ENCODE data around the gene DPH5.
"Not testable (repeated sequence)": the region's sequence is repeated elsewhere in the genome, so short reads cannot be mapped to it uniquely, and the experiment has no call there.

The DPH5 gene

DNA sequence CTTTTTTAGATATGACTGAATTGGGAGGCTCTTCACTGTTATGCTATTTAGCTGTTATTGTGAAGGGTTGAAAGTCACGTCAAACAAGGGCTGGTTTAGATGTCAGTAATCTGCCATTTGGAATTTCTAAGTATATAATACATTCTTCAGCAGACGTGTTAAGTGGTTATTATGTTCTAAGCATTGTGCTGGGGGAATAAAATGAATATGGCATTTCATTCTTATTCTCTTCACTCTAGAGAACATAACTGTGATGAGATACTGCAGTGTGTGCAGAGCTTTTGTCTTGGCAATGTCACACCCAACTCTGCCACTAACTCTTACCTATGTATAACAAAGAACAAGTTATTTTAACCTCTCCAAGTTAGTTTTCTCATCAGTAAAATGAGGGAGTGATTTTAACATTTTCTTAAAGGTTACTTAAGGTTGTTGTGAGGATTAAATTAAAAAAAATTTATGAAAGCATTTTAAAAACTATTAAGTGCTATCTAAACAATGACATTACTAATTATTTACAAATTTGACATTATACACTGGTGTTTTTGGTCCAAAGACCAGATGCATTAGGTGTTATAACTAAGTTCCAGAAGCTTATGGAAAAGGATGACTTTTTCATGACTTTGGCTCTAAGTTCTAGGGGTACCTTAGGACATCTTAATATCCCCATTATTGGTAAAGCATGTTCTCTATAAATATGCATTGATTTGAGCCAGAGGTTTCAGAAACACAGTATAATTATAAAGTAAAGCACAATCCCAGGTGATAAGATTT, 71.4 kb downstream of the DPH5 start:
- Histone ChIP-seq H3K4me1 (ENCODE audit: control insufficient read depth in 1 of 2, insufficient read depth in 1 of 2, low read depth in 1 of 2, low read length in 1 of 2) (no peaks in the 10 kb centered on the region), H3K4me3 (ENCODE audit: low read depth in 1 of 2, low read length in 1 of 2) (no peak overlapping the region), H3K36me3 (no peaks in the 10 kb centered on the region), H3K27ac (no peak overlapping the region), H3K27me3 (no peaks in the 10 kb centered on the region), H3K9me3 (no peaks in the 10 kb centered on the region)
- no peak for TF ChIP-seq CTCF (IDR thresholded peaks at IDR 0.05)

GRCh38 chr1:100952970-100953369, 72.6 kb downstream of the DPH5 start:
- not testable (repeated sequence) for H3K4me1 ChIP-seq (ENCODE audit: control insufficient read depth in 1 of 2, insufficient read depth in 1 of 2, low read depth in 1 of 2, low read length in 1 of 2); H3K36me3 ChIP-seq; H3K9me3 ChIP-seq; H3K27me3 ChIP-seq; H3K4me3 ChIP-seq (ENCODE audit: low read depth in 1 of 2, low read length in 1 of 2); H3K27ac ChIP-seq

DNA sequence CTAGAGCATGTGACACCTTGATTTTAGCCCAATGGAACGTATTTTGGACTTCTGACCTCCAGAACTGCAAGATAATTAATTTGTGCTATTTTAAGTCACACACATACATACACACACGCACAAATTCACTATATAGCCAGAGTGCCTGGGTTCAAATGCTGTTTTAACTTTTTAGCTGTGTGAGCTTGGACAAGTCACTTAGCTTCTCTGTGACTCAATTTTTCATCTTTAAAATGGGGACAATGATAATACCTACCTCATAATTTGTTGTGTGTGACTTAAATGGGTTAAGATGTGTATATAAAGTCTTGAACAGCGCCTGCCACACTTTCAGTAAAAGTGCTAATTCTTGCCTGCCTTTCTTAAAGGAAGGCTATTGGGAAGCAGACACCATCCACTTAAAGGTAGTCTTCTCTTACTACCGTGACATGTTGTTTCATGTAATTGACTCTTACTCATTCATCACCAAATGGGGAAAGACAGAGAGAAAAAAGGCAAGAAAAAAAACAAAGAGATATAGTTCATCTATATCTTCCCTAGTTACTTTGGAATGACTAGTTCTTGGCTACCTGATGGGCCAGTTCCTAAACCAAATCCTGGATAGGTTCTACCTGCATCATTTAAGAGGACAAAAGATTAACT, 73.4 kb downstream of the DPH5 start:
- H3K4me1 ChIP-seq (ENCODE audit: control insufficient read depth in 1 of 2, insufficient read depth in 1 of 2, low read depth in 1 of 2, low read length in 1 of 2): no peaks in the 10 kb centered on the region
- no peaks in the 10 kb centered on the region for H3K9me3 ChIP-seq
- no peaks in the 10 kb centered on the region for H3K27me3 ChIP-seq
- no peak overlapping the region for H3K27ac ChIP-seq
- no peak for TF ChIP-seq CTCF (IDR thresholded peaks at IDR 0.05)
- H3K4me3 ChIP-seq (ENCODE audit: low read depth in 1 of 2, low read length in 1 of 2): no peak overlapping the region
- no peaks in the 10 kb centered on the region for H3K36me3 ChIP-seq

- Histone ChIP-seq H3K27me3 (no peaks in the 10 kb centered on the region), H3K4me3 (ENCODE audit: low read depth in 1 of 2, low read length in 1 of 2) (no peak overlapping the region), H3K36me3 (no peaks in the 10 kb centered on the region), H3K4me1 (ENCODE audit: control insufficient read depth in 1 of 2, insufficient read depth in 1 of 2, low read depth in 1 of 2, low read length in 1 of 2) (no peaks in the 10 kb centered on the region), H3K27ac (no peak overlapping the region), H3K9me3 (no peaks in the 10 kb centered on the region)
- TF ChIP-seq CTCF (IDR thresholded peaks at IDR 0.05): no peak
Observed at GRCh38 chr1:100950781-100951180, 74.8 kb downstream of the DPH5 start.

DNA sequence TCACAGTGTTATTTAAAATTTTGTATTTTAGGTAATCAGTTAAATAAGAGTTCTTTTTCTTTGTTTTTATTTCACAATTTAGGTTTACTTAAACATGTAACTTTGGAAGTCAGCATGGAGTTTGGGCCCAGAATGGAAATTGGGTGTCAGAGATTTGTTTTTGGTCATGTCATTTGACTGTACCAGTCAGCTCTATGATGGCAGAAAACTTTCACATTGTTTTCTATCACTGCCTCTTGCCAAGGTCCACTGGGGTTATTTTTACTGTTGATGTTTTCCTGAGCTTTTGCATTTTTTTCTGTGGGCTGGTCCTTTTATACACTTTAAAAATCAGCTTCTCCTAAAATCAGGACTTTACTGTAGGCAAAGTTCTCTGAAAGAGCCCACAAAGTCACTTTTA, 75.2 kb downstream of the DPH5 start:
- Histone ChIP-seq H3K27ac (no peak overlapping the region), H3K4me1 (ENCODE audit: control insufficient read depth in 1 of 2, insufficient read depth in 1 of 2, low read depth in 1 of 2, low read length in 1 of 2) (no peaks in the 10 kb centered on the region), H3K9me3 (no peaks in the 10 kb centered on the region), H3K4me3 (ENCODE audit: low read depth in 1 of 2, low read length in 1 of 2) (no peak overlapping the region), H3K27me3 (no peaks in the 10 kb centered on the region), H3K36me3 (no peaks in the 10 kb centered on the region)
- no peak for TF ChIP-seq CTCF (IDR thresholded peaks at IDR 0.05)

GRCh38 chr1:100949515-100950158, 75.9 kb downstream of the DPH5 start:
- H3K4me3 ChIP-seq (ENCODE audit: low read depth in 1 of 2, low read length in 1 of 2); H3K27ac ChIP-seq: not testable (repeated sequence)

DNA sequence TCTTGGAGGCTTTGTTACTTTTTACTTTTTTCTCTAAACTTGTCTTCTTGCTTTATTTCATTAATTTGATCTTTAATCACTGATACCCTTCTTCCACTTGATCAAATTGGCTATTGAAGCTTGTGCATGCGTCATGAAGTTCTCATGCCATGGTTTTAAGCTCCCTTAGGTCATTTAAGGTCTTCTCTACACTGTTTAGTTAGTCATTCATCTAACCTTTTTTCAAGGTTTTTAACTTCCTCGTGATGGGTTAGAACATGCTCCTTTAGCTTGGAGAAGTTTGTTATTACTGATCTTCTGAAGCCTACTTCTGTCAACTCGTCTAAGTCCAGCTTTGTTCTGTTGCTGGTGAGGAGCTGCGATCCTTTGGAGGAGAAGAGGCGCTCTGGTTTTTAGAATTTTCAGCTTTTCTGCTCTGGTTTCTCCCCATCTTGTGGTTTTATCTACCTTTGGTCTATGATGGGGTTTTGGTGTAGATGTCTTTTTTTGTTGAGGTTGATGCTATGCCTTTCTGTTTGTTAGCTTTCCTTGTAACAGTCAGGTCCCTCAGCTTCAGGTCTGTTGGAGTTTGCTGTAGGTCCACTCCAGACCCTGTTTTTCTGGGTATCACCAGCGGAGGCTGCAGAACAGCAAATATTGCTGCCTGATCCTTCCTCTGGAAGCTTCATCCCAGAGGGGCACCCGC, 76.7 kb downstream of the DPH5 start:
- H3K4me3 ChIP-seq (ENCODE audit: low read depth in 1 of 2, low read length in 1 of 2); H3K9me3 ChIP-seq; H3K4me1 ChIP-seq (ENCODE audit: control insufficient read depth in 1 of 2, insufficient read depth in 1 of 2, low read depth in 1 of 2, low read length in 1 of 2); H3K27ac ChIP-seq; H3K27me3 ChIP-seq; H3K36me3 ChIP-seq: not testable (repeated sequence)

More at GRCh38 chr1:100949515-100950158, 75.9 kb downstream of the DPH5 start:
- H3K4me1 ChIP-seq (ENCODE audit: control insufficient read depth in 1 of 2, insufficient read depth in 1 of 2, low read depth in 1 of 2, low read length in 1 of 2); H3K27me3 ChIP-seq; H3K36me3 ChIP-seq; H3K9me3 ChIP-seq: not testable (repeated sequence)

DNA sequence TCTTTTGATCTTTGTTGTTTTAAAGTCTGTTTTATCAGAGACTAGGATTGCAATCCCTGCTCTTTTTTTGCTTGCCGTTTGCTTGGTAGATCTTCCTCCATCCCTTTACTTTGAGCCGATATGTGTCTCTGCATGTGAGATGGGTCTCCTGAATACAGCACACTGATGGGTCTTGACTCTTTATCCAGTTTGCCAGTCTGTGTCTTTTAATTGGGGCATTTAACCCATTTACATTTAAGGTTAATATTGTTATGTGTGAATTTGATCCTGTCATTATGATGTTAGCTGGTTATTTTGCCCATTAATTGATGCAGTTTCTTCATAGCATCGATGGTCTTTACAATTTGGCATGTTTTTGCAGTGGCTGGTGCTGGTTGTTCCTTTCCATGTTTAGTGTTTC, 77.8 kb downstream of the DPH5 start:
- not testable (repeated sequence) for H3K9me3 ChIP-seq; H3K27ac ChIP-seq; H3K36me3 ChIP-seq; H3K27me3 ChIP-seq; H3K4me1 ChIP-seq (ENCODE audit: control insufficient read depth in 1 of 2, insufficient read depth in 1 of 2, low read depth in 1 of 2, low read length in 1 of 2); H3K4me3 ChIP-seq (ENCODE audit: low read depth in 1 of 2, low read length in 1 of 2)

DNA sequence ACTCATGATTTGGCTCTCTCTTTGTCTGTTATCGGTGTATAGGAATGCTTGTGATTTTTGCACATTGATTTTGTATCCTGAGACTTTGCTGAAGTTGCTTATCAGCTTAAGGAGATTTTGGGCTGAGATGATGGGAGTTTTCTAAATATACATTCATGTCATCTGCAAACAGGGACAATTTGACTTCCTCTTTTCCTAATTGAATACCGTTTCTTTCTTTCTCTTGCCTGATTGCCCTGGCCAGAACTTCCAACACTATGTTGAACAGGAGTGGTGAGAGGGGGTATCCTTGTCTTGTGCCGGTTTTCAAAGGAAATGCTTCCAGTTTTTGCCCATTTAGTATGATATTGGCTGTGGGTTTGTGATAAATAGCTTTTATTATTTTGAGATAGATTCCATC, 79.5 kb downstream of the DPH5 start:
- not testable (repeated sequence) for H3K4me1 ChIP-seq (ENCODE audit: control insufficient read depth in 1 of 2, insufficient read depth in 1 of 2, low read depth in 1 of 2, low read length in 1 of 2); H3K27ac ChIP-seq; H3K27me3 ChIP-seq; H3K36me3 ChIP-seq; H3K9me3 ChIP-seq; H3K4me3 ChIP-seq (ENCODE audit: low read depth in 1 of 2, low read length in 1 of 2)

All from neutrophil (primary cell).